Astrocyte (in vitro differentiated cells and primary cell): ENCODE measurements around the gene RNF157. TPM values are rescaled to one million over a fixed set of nuclear protein-coding genes. Genes with fewer than 3 reads are reported as not detected.

Source experiments
- DNase-seq: peaks from one replicate; pipeline ENCODE4 v3.0.0-alpha.2; 2010; ENCODE audit warnings: low read depth
- FAIRE-seq: peaks from 2 replicates; lab custom pipeline; 2011; peaks lifted over from hg19 to GRCh38; lab: Jason Lieb, UNC
- H2AFZ ChIP-seq: 2 replicates; pipeline ENCODE4 v1.6.0; 2012; ENCODE audit warnings: low read depth, low read length, inconsistent platforms
- H3K27ac ChIP-seq: 2 replicates; pipeline ENCODE4 v1.5.1; 2011; ENCODE audit warnings: low read depth, low read length, inconsistent platforms
- H3K27me3 ChIP-seq: 2 replicates; pipeline ENCODE4 v1.6.0; 2011; ENCODE audit warnings: low read length, inconsistent platforms; ENCODE audit not compliant: insufficient read depth
- H3K36me3 ChIP-seq: 2 replicates; pipeline ENCODE4 v1.5.1; 2011; ENCODE audit warnings: low read length, inconsistent platforms; ENCODE audit not compliant: insufficient read depth
- H3K4me1 ChIP-seq: 2 replicates; pipeline ENCODE4 v1.5.1; 2011; ENCODE audit warnings: low read length, inconsistent platforms; ENCODE audit not compliant: insufficient read depth
- H3K4me2 ChIP-seq: 2 replicates; pipeline ENCODE4 v1.6.0; 2012; ENCODE audit warnings: low read length, inconsistent platforms
- H3K4me3 ChIP-seq: 2 replicates; pipeline ENCODE4 v1.5.1; 2011; ENCODE audit warnings: low read depth, mild to moderate bottlenecking, low read length, inconsistent platforms; ENCODE audit not compliant: insufficient read depth
- H3K79me2 ChIP-seq: 2 replicates; pipeline ENCODE4 v1.6.0; 2012; ENCODE audit warnings: mild to moderate bottlenecking, low read length, inconsistent platforms; ENCODE audit not compliant: insufficient read depth
- H3K9ac ChIP-seq: 2 replicates; pipeline ENCODE4 v1.6.0; 2012; ENCODE audit warnings: mild to moderate bottlenecking, low read length, inconsistent platforms
- H3K9me3 ChIP-seq: 2 replicates; pipeline ENCODE4 v1.5.1; 2012; ENCODE audit warnings: low read depth, mild to moderate bottlenecking, low read length, inconsistent platforms; ENCODE audit not compliant: insufficient read depth
- H4K20me1 ChIP-seq: 2 replicates; pipeline ENCODE4 v1.6.0; 2012; ENCODE audit warnings: low read length, inconsistent platforms; ENCODE audit not compliant: insufficient read depth
- H3K27ac Mint-ChIP-seq: one replicate; pipeline ENCODE4 v1.8.0; 2021; ENCODE audit warnings: mild to moderate bottlenecking, mixed read lengths; ENCODE audit not compliant: unreplicated experiment
- H3K27me3 Mint-ChIP-seq: one replicate; pipeline ENCODE4 v1.8.0; 2021; ENCODE audit warnings: low read depth, mixed read lengths; ENCODE audit not compliant: unreplicated experiment
- H3K36me3 Mint-ChIP-seq: one replicate; pipeline ENCODE4 v1.8.0; 2021; ENCODE audit warnings: low read depth, mixed read lengths; ENCODE audit not compliant: unreplicated experiment
- H3K4me1 Mint-ChIP-seq: one replicate; pipeline ENCODE4 v1.8.0; 2021; ENCODE audit warnings: low read depth, mixed read lengths; ENCODE audit not compliant: unreplicated experiment
- H3K4me3 Mint-ChIP-seq: one replicate; pipeline ENCODE4 v1.8.0; 2021; ENCODE audit warnings: mild to moderate bottlenecking, moderate library complexity, mixed read lengths; ENCODE audit not compliant: unreplicated experiment
- H3K9me3 Mint-ChIP-seq: one replicate; pipeline ENCODE4 v1.8.0; 2021; ENCODE audit warnings: mild to moderate bottlenecking, mixed read lengths; ENCODE audit not compliant: unreplicated experiment
- EZH2 ChIP-seq: IDR thresholded peaks from 2 replicates; pipeline ENCODE4 v1.6.1; 2012; ENCODE audit warnings: mild to moderate bottlenecking, low read length, inconsistent platforms; ENCODE audit not compliant: insufficient read depth
- total RNA-seq: library from RNA; stranded (reverse); gene quantifications from 2 replicates; pipeline ENCODE4 v1.2.1, GENCODE V29; 2021
- TF ChIP-seq, protein P1 (sequence below): IDR thresholded peaks from 2 replicates; pipeline ENCODE4 v1.5.1; 2011; ENCODE audit warnings: low read depth, mild to moderate bottlenecking, inconsistent platforms, low read length, moderate library complexity; ENCODE audit not compliant: insufficient read depth

Gene RNF157
- total RNA-seq, 1 donor from 2014 or later: 1.4 TPM

GRCh38 chr17:76265624-76266243 is 25.4 kb upstream of the RNF157 start:
- no peak for TF ChIP-seq EZH2
- TF ChIP-seq, protein P1, sequence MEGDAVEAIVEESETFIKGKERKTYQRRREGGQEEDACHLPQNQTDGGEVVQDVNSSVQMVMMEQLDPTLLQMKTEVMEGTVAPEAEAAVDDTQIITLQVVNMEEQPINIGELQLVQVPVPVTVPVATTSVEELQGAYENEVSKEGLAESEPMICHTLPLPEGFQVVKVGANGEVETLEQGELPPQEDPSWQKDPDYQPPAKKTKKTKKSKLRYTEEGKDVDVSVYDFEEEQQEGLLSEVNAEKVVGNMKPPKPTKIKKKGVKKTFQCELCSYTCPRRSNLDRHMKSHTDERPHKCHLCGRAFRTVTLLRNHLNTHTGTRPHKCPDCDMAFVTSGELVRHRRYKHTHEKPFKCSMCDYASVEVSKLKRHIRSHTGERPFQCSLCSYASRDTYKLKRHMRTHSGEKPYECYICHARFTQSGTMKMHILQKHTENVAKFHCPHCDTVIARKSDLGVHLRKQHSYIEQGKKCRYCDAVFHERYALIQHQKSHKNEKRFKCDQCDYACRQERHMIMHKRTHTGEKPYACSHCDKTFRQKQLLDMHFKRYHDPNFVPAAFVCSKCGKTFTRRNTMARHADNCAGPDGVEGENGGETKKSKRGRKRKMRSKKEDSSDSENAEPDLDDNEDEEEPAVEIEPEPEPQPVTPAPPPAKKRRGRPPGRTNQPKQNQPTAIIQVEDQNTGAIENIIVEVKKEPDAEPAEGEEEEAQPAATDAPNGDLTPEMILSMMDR: no peak
- peak overlapping the region; percentile 84 for H3K27ac ChIP-seq
- H3K4me1 Mint-ChIP-seq: peaks cover 35% of the 10 kb centered on the region

DNA sequence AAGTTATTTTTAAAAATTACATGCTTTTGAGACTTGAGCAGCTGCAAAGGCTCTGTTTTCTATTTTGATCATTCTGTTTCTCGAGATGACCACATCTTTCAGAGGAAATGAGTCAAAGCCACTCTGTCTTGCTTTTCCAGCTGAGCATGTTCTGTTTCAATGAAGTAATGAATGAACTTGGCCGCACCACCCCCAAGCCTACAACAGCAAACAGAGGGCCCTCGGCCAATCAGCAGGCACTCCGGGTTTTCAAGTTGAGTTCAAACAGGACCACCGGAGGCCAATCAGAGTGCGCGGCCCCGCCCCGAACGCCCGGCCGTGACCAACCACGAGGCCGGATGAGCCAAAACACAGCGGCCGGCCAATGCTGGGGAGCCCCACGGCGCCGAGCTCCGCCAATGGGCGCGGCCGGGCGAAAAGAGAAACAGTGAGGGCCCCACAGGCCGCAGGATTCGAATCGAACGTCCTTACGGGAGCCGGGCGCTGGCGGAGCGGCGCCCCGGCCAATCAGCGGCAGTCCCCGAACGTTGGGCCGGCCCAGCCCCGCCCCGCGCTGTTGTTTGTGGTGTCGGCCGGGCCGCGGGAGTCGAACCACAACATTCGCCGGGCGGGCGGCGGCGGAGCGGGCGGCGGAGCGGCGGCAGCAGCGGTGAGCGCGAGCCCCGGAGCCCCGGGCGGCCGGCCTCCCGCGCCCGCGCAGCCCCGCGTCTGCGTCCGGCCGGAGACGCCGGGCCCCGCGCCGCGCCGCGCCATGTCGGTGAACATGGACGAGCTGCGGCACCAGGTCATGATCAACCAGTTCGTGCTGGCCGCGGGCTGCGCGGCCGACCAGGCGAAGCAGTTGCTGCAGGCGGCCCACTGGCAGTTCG is 24.7 kb upstream of the RNF157 start, which contains the start of gene UBALD2:
Gene UBALD2, plus strand, starts transcription at position 594 of the 869 bp plus-strand sequence. Its CDS starts 158 bp downstream, at position 752.
- DNase-seq: peak; percentile 100
- H2AFZ ChIP-seq: peak within 1 kb of the TSS; percentile 50
- H3K4me2 ChIP-seq: peak within 1 kb of the TSS; percentile 83
- H4K20me1 ChIP-seq: peaks cover 13% of the 10 kb centered on the region
- Mint-ChIP-seq H3K27ac (peak within 1 kb of the TSS; percentile 88), H3K4me1 (peaks cover 35% of the 10 kb centered on the region), H3K9me3 (no peaks in the 10 kb centered on the region), H3K27me3 (no peaks in the 10 kb centered on the region), H3K4me3 (peak within 1 kb of the TSS; percentile 89), H3K36me3 (no peaks in the 10 kb centered on the region)
- peak within 1 kb of the TSS; percentile 80 for H3K9ac ChIP-seq
- peak within 1 kb of the TSS; percentile 84 for H3K27ac ChIP-seq
- peaks cover 4% of the 10 kb centered on the region for H3K36me3 ChIP-seq
- FAIRE-seq: no peak
- H3K9me3 ChIP-seq: no peaks in the 10 kb centered on the region
- TF ChIP-seq, protein P1: no peak
- peak; percentile 92 for TF ChIP-seq EZH2
- H3K4me3 ChIP-seq: peak within 1 kb of the TSS; percentile 67
- no peaks in the 10 kb centered on the region for H3K27me3 ChIP-seq
- H3K79me2 ChIP-seq: peaks cover 41% of the 10 kb centered on the region
- peaks cover 25% of the 10 kb centered on the region for H3K4me1 ChIP-seq

More at GRCh38 chr17:76265624-76266243, 25.4 kb upstream of the RNF157 start:
- H3K4me3 ChIP-seq: peak overlapping the region; percentile 67
- H3K36me3 ChIP-seq: peaks cover 4% of the 10 kb centered on the region
- H3K9me3 Mint-ChIP-seq: no peaks in the 10 kb centered on the region
- peaks cover 13% of the 10 kb centered on the region for H4K20me1 ChIP-seq
- peaks cover 42% of the 10 kb centered on the region for H3K79me2 ChIP-seq
- H3K27ac Mint-ChIP-seq: no peak overlapping the region
- H3K36me3 Mint-ChIP-seq: no peaks in the 10 kb centered on the region
- no peaks in the 10 kb centered on the region for H3K27me3 ChIP-seq
- no peak overlapping the region for H2AFZ ChIP-seq
- no peak for DNase-seq
- H3K9ac ChIP-seq: peak overlapping the region; percentile 80
- H3K9me3 ChIP-seq: no peaks in the 10 kb centered on the region
- H3K4me3 Mint-ChIP-seq: peak overlapping the region; percentile 89
- peaks cover 25% of the 10 kb centered on the region for H3K4me1 ChIP-seq
- no peaks in the 10 kb centered on the region for H3K27me3 Mint-ChIP-seq
- no peak for FAIRE-seq
- H3K4me2 ChIP-seq: peak overlapping the region; percentile 83
